ENCODE data around the gene CDH4. TPM values are rescaled to one million over a fixed set of nuclear protein-coding genes. Genes with fewer than 3 reads are reported as not detected.

CDH4 gene
- total RNA-seq, 1 donor from 2014 or later: 2.9 TPM

- TF ChIP-seq EZH2 (IDR thresholded peaks at IDR 0.05) (no peak), CTCF (IDR thresholded peaks at IDR 0.05) (no peak), EZH2phosphoT487 (IDR thresholded peaks at IDR 0.05) (no peak)
- Histone ChIP-seq H3K36me3 (no peaks in the 10 kb centered on the region), H3K9ac (no peak overlapping the region), H4K20me1 (ENCODE audit: low read depth) (peaks cover 4% of the 10 kb centered on the region), H3K4me3 (no peak overlapping the region), H3K27me3 (no peaks in the 10 kb centered on the region), H3K27ac (no peak overlapping the region), H3F3A (ENCODE audit: low read depth) (no peaks in the 10 kb centered on the region), H3K4me1 (peaks cover 24% of the 10 kb centered on the region), H2AFZ (replicated peaks) (no peak overlapping the region), H3K9me3 (ENCODE audit: low read depth) (no peaks in the 10 kb centered on the region), H3K79me2 (ENCODE audit: low read depth) (no peaks in the 10 kb centered on the region), H3K4me2 (no peak overlapping the region)
- Mint-ChIP-seq H3K9me3 (no peaks in the 10 kb centered on the region), H3K27ac (no peak overlapping the region), H3K27me3 (ENCODE audit: insufficient read depth, low read depth) (peaks cover 5% of the 10 kb centered on the region), H3K36me3 (peaks cover 4% of the 10 kb centered on the region), H3K4me3 (no peak overlapping the region), H3K4me1 (peaks cover 57% of the 10 kb centered on the region)
- DNase-seq (ENCODE audit: low spot score): no peak
Measured at GRCh38 chr20:61303217-61303616, 51.2 kb downstream of the CDH4 start.

GRCh38 chr20:61303675-61304074 is 51.6 kb downstream of the CDH4 start:
- Histone ChIP-seq H3K27me3 (no peaks in the 10 kb centered on the region), H3K4me3 (no peak overlapping the region), H3K9me3 (ENCODE audit: low read depth) (no peaks in the 10 kb centered on the region)

GRCh38 chr20:61304750-61305149 is 52.7 kb downstream of the CDH4 start:
- no peaks in the 10 kb centered on the region for H3K79me2 ChIP-seq (ENCODE audit: low read depth)
- no peaks in the 10 kb centered on the region for H3K9me3 ChIP-seq (ENCODE audit: low read depth)
- H3F3A ChIP-seq (ENCODE audit: low read depth): no peaks in the 10 kb centered on the region
- peaks cover 4% of the 10 kb centered on the region for H4K20me1 ChIP-seq (ENCODE audit: low read depth)
- no peak overlapping the region for H3K27ac ChIP-seq
- no peaks in the 10 kb centered on the region for H3K9me3 Mint-ChIP-seq
- no peak for TF ChIP-seq CTCF (IDR thresholded peaks at IDR 0.05)
- TF ChIP-seq EZH2phosphoT487 (IDR thresholded peaks at IDR 0.05): no peak
- TF ChIP-seq EZH2 (IDR thresholded peaks at IDR 0.05): no peak
- H3K4me2 ChIP-seq: no peak overlapping the region
- H3K4me3 ChIP-seq: no peak overlapping the region
- no peak overlapping the region for H3K9ac ChIP-seq
- H3K36me3 Mint-ChIP-seq: no peaks in the 10 kb centered on the region
- peaks cover 60% of the 10 kb centered on the region for H3K4me1 Mint-ChIP-seq
- no peaks in the 10 kb centered on the region for H3K27me3 ChIP-seq
- H3K27ac Mint-ChIP-seq: no peak overlapping the region
- peaks cover 5% of the 10 kb centered on the region for H3K27me3 Mint-ChIP-seq (ENCODE audit: insufficient read depth, low read depth)
- H3K4me1 ChIP-seq: peaks cover 32% of the 10 kb centered on the region
- DNase-seq (ENCODE audit: low spot score): no peak
- H2AFZ ChIP-seq (replicated peaks): no peak overlapping the region
- H3K4me3 Mint-ChIP-seq: no peak overlapping the region
- H3K36me3 ChIP-seq: no peaks in the 10 kb centered on the region

More at GRCh38 chr20:61303675-61304074, 51.6 kb downstream of the CDH4 start:
- Histone ChIP-seq H3K36me3 (no peaks in the 10 kb centered on the region), H3K27ac (no peak overlapping the region), H3K4me1 (peaks cover 28% of the 10 kb centered on the region), H2AFZ (replicated peaks) (no peak overlapping the region), H3K4me2 (no peak overlapping the region), H3K9ac (no peak overlapping the region), H4K20me1 (ENCODE audit: low read depth) (peaks cover 4% of the 10 kb centered on the region), H3F3A (ENCODE audit: low read depth) (no peaks in the 10 kb centered on the region), H3K79me2 (ENCODE audit: low read depth) (no peaks in the 10 kb centered on the region)
- no peak overlapping the region for H3K27ac Mint-ChIP-seq
- H3K9me3 Mint-ChIP-seq: no peaks in the 10 kb centered on the region
- no peaks in the 10 kb centered on the region for H3K36me3 Mint-ChIP-seq
- peaks cover 5% of the 10 kb centered on the region for H3K27me3 Mint-ChIP-seq (ENCODE audit: insufficient read depth, low read depth)
- no peak for TF ChIP-seq CTCF (IDR thresholded peaks at IDR 0.05)
- no peak for TF ChIP-seq EZH2phosphoT487 (IDR thresholded peaks at IDR 0.05)
- peaks cover 58% of the 10 kb centered on the region for H3K4me1 Mint-ChIP-seq
- no peak for DNase-seq (ENCODE audit: low spot score)
- H3K4me3 Mint-ChIP-seq: no peak overlapping the region

Data from neural progenitor cell (in vitro differentiated cells).